ENCODE measurements around the gene SERGEF. TPM values are rescaled to one million over a fixed set of nuclear protein-coding genes. Genes with fewer than 3 reads are reported as not detected.

SERGEF gene
- total RNA-seq: 100 to 1,000 TPM in 1 of 4 donors, 10 to 100 TPM in 3; 62.2 to 116 (median 83.5) TPM

DNA sequence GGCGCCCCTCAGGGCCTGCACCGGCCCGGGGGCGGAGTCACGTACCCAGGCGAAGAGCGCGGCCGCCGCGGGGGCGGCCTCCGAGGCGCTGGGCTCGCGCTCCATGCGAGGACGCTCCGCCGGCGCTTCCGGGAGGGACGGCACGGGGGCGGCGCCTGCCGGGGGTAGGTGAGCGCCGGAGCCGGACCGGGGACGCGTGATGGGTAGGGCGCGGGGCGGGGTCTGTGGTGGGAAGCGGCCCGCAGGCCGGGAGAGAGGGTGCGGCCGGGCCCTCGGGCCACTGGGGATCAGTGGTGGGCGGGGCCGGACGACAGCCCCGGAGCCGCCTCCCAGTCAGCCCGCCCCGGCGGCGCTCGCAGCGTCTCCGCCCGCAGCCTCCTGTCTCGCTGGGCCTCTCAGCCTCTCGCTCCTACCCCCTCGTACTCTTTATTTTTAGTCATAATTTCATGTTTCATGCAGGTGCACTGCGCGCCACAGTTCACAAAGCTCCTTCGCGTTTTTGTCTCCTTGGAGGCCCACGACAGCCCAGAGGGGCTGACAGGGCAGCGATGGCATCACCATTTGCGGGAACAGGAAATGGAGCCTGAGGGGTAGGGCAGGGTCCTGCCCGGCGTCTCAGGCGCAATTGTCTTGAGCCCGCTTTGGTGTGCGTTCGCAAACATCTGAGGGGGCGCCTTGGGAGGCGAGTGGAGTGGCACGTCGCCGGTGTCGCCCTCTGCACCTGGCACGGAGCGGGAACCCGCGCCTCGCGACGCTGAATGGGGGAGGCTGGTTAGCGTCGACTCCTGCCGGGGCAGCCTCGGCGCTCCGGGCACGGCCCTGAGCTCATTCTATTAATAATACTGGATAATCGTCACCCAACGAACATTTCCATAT, at the start of gene SERGEF:
SERGEF (minus strand) TSS at position 142 of the 876 bp plus-strand sequence; CDS start at position 105, 37 bp downstream.
- no peaks in the 10 kb centered on the region for H3K36me3 ChIP-seq
- H3K9me3 ChIP-seq: no peaks in the 10 kb centered on the region
- H3K27me3 ChIP-seq: no peaks in the 10 kb centered on the region
- H3K27ac ChIP-seq: peak within 1 kb of the TSS; percentile 65 to 84 (median 72)
- TF ChIP-seq, protein P1, sequence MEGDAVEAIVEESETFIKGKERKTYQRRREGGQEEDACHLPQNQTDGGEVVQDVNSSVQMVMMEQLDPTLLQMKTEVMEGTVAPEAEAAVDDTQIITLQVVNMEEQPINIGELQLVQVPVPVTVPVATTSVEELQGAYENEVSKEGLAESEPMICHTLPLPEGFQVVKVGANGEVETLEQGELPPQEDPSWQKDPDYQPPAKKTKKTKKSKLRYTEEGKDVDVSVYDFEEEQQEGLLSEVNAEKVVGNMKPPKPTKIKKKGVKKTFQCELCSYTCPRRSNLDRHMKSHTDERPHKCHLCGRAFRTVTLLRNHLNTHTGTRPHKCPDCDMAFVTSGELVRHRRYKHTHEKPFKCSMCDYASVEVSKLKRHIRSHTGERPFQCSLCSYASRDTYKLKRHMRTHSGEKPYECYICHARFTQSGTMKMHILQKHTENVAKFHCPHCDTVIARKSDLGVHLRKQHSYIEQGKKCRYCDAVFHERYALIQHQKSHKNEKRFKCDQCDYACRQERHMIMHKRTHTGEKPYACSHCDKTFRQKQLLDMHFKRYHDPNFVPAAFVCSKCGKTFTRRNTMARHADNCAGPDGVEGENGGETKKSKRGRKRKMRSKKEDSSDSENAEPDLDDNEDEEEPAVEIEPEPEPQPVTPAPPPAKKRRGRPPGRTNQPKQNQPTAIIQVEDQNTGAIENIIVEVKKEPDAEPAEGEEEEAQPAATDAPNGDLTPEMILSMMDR (IDR thresholded peaks at IDR 0.05): peak in 2 of 6 experiments; percentile 29 to 45
- peak in 1 of 2 donors; percentile 80 for TF ChIP-seq POLR2A (IDR thresholded peaks at IDR 0.05)
- peaks cover 8 to 18% of the 10 kb centered on the region in 2 donors for H3K4me1 ChIP-seq
- 0% methylated on average over 57 to 59 of the region's 93 CpGs for WGBS, 2 donors
- intact Hi-C loops (cut with DNase I): loop anchor here (10.0 kb wide), 1 partner anchor 92 kb away; the partner anchor contains the start of gene SAAL1
- DNase-seq: peak; percentile 97 to 98
- H3K4me3 ChIP-seq (replicated peaks in 1 of 3): peak within 1 kb of the TSS; percentile 68 to 93 (median 89)

DNA sequence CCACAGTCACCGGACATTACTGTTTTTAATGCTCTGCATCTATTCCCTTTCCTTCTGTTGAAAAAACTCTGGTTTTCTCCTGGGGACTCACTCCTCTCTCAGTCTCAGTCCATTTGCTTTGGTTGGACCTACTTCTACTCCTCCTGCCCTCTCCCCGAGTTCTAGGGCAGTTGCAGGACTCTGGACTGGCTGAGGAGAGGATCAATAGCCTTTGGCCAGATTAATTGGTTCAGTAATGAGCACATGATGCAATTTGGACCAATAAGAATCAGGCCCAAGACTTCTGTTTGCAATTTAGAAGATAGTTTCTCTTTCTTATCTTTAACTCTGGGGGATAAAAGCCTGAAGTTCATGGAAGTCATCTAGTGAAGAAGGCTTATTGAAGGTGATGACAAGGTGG, 48.5 kb upstream of the SERGEF start:
- Histone ChIP-seq H3K4me3 (replicated peaks in 1 of 3) (no peak overlapping the region), H3K36me3 (no peaks in the 10 kb centered on the region), H3K9me3 (no peaks in the 10 kb centered on the region), H3K27ac (no peak overlapping the region), H3K4me1 (peaks cover 0 to 6% of the 10 kb centered on the region in 2 donors), H3K27me3 (no peaks in the 10 kb centered on the region)
- TF ChIP-seq, protein P1 (IDR thresholded peaks at IDR 0.05): no peak
- 85 to 90% methylated on average over 2 of the region's 2 CpGs for WGBS, 2 donors
- DNase-seq: no peak
- intact Hi-C loops (cut with DNase I): no loop called here

DNA sequence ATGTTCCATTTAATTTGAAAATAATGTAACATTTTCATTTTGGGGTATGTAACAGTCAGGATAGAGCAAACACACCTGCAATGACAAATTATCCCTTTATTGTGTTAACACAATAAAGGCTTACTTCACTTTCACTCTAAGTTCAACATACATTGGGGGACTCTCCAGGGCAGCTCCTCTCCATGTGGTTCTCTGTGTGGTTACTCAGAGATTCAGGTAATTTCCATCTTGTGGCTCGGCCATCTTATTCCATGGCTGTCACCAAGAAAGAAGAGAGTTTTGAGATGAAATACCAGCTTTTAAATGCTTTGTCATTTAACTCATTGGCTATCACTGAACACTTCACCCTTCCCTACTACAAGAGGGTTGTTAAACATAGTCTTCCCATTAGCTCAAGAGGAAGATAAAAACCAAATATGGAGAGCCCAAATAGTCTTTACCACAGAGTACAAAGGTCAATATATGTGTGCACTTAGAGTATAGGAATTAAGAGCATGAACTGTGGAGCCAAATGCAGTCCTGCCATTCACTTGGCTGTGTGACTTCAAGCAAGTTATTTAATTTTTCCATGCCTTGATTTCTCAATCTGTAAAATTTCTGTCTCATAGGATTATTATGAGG, 43.8 kb upstream of the SERGEF start:
- Histone ChIP-seq H3K4me1 (no peaks in the 10 kb centered on the region), H3K36me3 (no peaks in the 10 kb centered on the region), H3K4me3 (replicated peaks in 1 of 3) (no peak overlapping the region), H3K27ac (no peak overlapping the region), H3K9me3 (no peaks in the 10 kb centered on the region), H3K27me3 (no peaks in the 10 kb centered on the region)
- WGBS, 2 donors: 81 to 83% methylated on average over 1 of the region's 1 CpG
- no peak for DNase-seq
- TF ChIP-seq POLR2A (IDR thresholded peaks at IDR 0.05): no peak
- TF ChIP-seq, protein P1 (IDR thresholded peaks at IDR 0.05): no peak
- intact Hi-C loops (cut with DNase I): no loop called here

DNA sequence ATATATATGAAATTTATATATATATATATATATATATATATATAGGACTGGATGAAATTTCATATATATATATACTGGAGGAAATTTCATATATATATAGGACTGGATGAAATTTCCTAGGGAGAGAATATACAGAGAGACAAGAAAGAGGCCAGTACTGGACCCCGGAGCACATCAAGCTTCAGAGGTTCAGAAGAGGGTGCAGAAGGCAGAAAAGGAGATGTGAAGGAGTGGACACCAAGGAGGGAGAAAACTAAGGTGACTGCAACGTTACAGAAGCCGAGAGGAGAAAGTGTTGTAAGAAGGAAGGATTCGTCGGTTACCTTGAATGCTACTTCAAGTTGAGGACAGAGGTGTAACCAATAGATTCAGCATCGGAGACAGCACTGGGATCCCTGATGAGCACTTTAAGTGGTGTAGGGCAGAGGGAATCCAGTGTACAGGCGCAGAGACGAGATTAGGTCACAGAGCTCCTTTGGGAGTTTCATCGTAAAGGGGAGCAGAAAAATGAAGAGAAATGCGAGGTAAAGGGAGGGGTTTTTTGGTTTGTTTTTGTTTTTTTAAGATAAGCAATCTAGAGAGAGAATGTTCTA, 41.8 kb upstream of the SERGEF start:
- Histone ChIP-seq H3K27ac (no peak overlapping the region), H3K36me3 (no peaks in the 10 kb centered on the region), H3K4me3 (replicated peaks in 1 of 3) (no peak overlapping the region), H3K9me3 (no peaks in the 10 kb centered on the region), H3K4me1 (no peaks in the 10 kb centered on the region), H3K27me3 (no peaks in the 10 kb centered on the region)
- no peak for DNase-seq
- intact Hi-C loops (cut with DNase I): no loop called here
- TF ChIP-seq, protein P1 (IDR thresholded peaks at IDR 0.05): no peak
- no peak for TF ChIP-seq POLR2A (IDR thresholded peaks at IDR 0.05)
- whole genome bisulfite sequencing, 2 donors: 81 to 87% methylated on average over 10 of the region's 10 CpGs
